HepG2 (cell line): Measurements from ENCODE around the gene SLITRK6. TPM values are rescaled to one million over a fixed set of nuclear protein-coding genes. Genes with fewer than 3 reads are reported as not detected.
A peak's percentile ranks its signal among the peaks of the same experiment; 100 is the strongest.

ENCODE experiments used
- ATAC-seq: fragments of 200-7000 bp; cut with Tn5 transposase; 3 replicates; pipeline ENCODE4 v1.9.1; 2020; ENCODE audit warnings: mild to moderate bottlenecking, moderate library complexity
- BruUV-seq: library from RNA; stranded (reverse); fragments of 400-500 nt; replicated peaks from 2 replicates; lab custom pipeline; 2021; lab: Mats Ljungman, UMichigan
- CTCF ChIA-PET: fragments of 300-600 bp; formaldehyde crosslinking; extraction: SDS; loops from one replicate; lab custom pipeline; 2021; ENCODE audit warnings: low total read pairs, inconsistent platforms, low intra/inter-chr PET ratio; lab: Yijun Ruan, JAX
- POLR2A ChIA-PET: fragments of 350-600 bp; sonication (Branson Sonifier 250); formaldehyde crosslinking; loops from one replicate; lab custom pipeline; 2020; ENCODE audit warnings: antibody characterized with exemption, inconsistent platforms; lab: Yijun Ruan, JAX
- DNase-seq: peaks from one replicate; pipeline ENCODE4 v3.0.0-alpha.2; 2015; ENCODE audit warnings: low spot score
- FAIRE-seq: peaks from 3 replicates; lab custom pipeline; 2011; peaks lifted over from hg19 to GRCh38; lab: Jason Lieb, UNC
- H2AFZ ChIP-seq: one replicate; pipeline ENCODE4 v1.6.1; 2011; ENCODE audit warnings: low read length, inconsistent platforms
- H3K27ac ChIP-seq: fragments of 300-600 bp; 3 replicates; pipeline ENCODE4 v1.8.0; 2011; ENCODE audit warnings: mixed run types, mild to moderate bottlenecking, mixed read lengths, low read length, inconsistent platforms; ENCODE audit not compliant: insufficient read depth; ENCODE audit errors: extremely low read length
- H3K27me3 ChIP-seq, 2 experiments: fragments of 200-600 bp in 1 of 2; 2 replicates in 1 of 2; 3 replicates in 1 of 2; pipeline versions ENCODE4 v1.6.0 to v1.8.0; 2011; ENCODE audit warnings: low read length in 2 of 2, mild to moderate bottlenecking in 2 of 2, moderate library complexity in 2 of 2, inconsistent platforms in 1 of 2; ENCODE audit not compliant: insufficient read depth in 2 of 2, control insufficient read depth in 1 of 2
- H3K36me3 ChIP-seq, 2 experiments: fragments of 200-600 bp in 1 of 2; replicated peaks in 1 of 2; 2 replicates in 1 of 2; 3 replicates in 1 of 2; pipeline versions ENCODE4 v1.5.1 to v1.8.0; 2011; ENCODE audit warnings: low read length in 2 of 2, inconsistent platforms in 1 of 2; ENCODE audit not compliant: insufficient read depth in 2 of 2, control insufficient read depth in 1 of 2
- H3K4me1 ChIP-seq: 2 replicates; pipeline ENCODE4 v1.5.1; 2012; ENCODE audit warnings: low read length, inconsistent platforms; ENCODE audit not compliant: insufficient read depth
- H3K4me2 ChIP-seq: 2 replicates; pipeline ENCODE4 v1.6.0; 2011; ENCODE audit warnings: low read depth, low read length, inconsistent platforms
- H3K4me3 ChIP-seq, 3 experiments: fragments of 200-600 bp in 1 of 3; sonication (generic), shearing (Covaris generic) in 1 of 3; replicated peaks in 1 of 3; 2 replicates each; pipeline ENCODE4 v1.5.1; 2011 to 2016; ENCODE audit warnings: low read length in 3 of 3, inconsistent platforms in 2 of 3, low read depth in 2 of 3, mild to moderate bottlenecking in 2 of 3, control low read depth in 1 of 3, mixed read lengths in 1 of 3; ENCODE audit not compliant: insufficient read depth in 1 of 3
- H3K79me2 ChIP-seq: one replicate; pipeline ENCODE4 v1.6.1; 2011; ENCODE audit warnings: low read length, inconsistent platforms; ENCODE audit not compliant: insufficient read depth
- H3K9ac ChIP-seq: 2 replicates; pipeline ENCODE4 v1.6.0; 2011; ENCODE audit warnings: mild to moderate bottlenecking, low read depth, low read length, inconsistent platforms; ENCODE audit not compliant: insufficient read depth
- H3K9me3 ChIP-seq: 2 replicates; pipeline ENCODE4 v1.5.1; 2012; ENCODE audit warnings: mild to moderate bottlenecking, low read length
- H4K20me1 ChIP-seq: 2 replicates; pipeline ENCODE4 v1.6.0; 2011; ENCODE audit warnings: inconsistent platforms, mild to moderate bottlenecking, low read length, moderate library complexity; ENCODE audit not compliant: insufficient read depth
- CCAR2 ChIP-seq: fragments of 200-400 bp; formaldehyde crosslinking; optimal IDR thresholded peaks from 2 replicates; pipeline ENCODE3; 2018; ENCODE audit warnings: low read depth, mild to moderate bottlenecking, low read length, moderate library complexity
- IRF2 ChIP-seq: IDR thresholded peaks from 2 replicates; pipeline ENCODE4 v1.6.1; 2018; ENCODE audit warnings: missing genetic modification reagents, missing compliant biosample characterization
- MTF1 ChIP-seq: sonication (generic); formaldehyde crosslinking; IDR thresholded peaks from 2 replicates; pipeline ENCODE4 v1.5.0; 2020; ENCODE audit warnings: missing genetic modification reagents
- NFE2L1 ChIP-seq: sonication (generic); formaldehyde crosslinking; IDR thresholded peaks from 2 replicates; pipeline ENCODE4 v1.4.0; 2020; ENCODE audit warnings: missing genetic modification reagents, mild to moderate bottlenecking, borderline replicate concordance
- NR3C1 ChIP-seq: sonication (generic); formaldehyde crosslinking; IDR thresholded peaks from 2 replicates; pipeline ENCODE4 v1.4.0; 2020; ENCODE audit warnings: missing genetic modification reagents
- ZNF451 ChIP-seq: sonication (generic); formaldehyde crosslinking; IDR thresholded peaks from 2 replicates; pipeline ENCODE4 v1.5.0; 2020; ENCODE audit warnings: mild to moderate bottlenecking, missing genetic modification reagents
- ZNF510 ChIP-seq: sonication (generic); formaldehyde crosslinking; IDR thresholded peaks from 2 replicates; pipeline ENCODE4 v1.4.0; 2020; ENCODE audit warnings: low read depth, mild to moderate bottlenecking, missing genetic modification reagents
- WGBS: methylation state at CpG from one replicate; pipeline ENCODE4 v1.1.6; 2017; ENCODE audit warnings: low lambda C conversion rate; 5-methylcytosine and 5-hydroxymethylcytosine counted together
- in situ Hi-C: cut with HindIII; loops from 2 replicates; pipeline ENCODE4 v1.10.0; 2017; ENCODE audit warnings: low pct_unique_long_range_greater_than_20kb; ENCODE audit not compliant: extremely low pct_ligation_motif_present
- intact Hi-C: fragments of 100-400 bp; cut with micrococcal nuclease; formaldehyde crosslinking; loops from one replicate; pipeline ENCODE4 v1.10.0; 2022; ENCODE audit not compliant: unreplicated experiment
- polyA plus RNA-seq, 8 experiments: library from polyadenylated mRNA; depleted of rRNA in 3 of 8; stranded (reverse) in 7 of 8; unstranded in 1 of 8; fragments of >200 nt; fragmentation: Illumina TruSeq in 4 of 8; extraction: Trizol in 4 of 8; gene quantifications; 2 replicates each; pipeline versions ENCODE4 v1.2.1 to v1.2.3, GENCODE V29; 2011 to 2016; ENCODE audit warnings: low read depth in 4 of 8, missing spikeins in 1 of 8, mixed read lengths in 1 of 8; ENCODE audit not compliant: insufficient read depth in 1 of 8
- total RNA-seq, 5 experiments: library from RNA; depleted of rRNA; stranded (reverse); fragments of >200 nt; fragmentation: Illumina TruSeq; extraction: Trizol; gene quantifications; 2 replicates each; pipeline ENCODE4 v1.2.3, GENCODE V29; 2016; ENCODE audit warnings: low read depth in 1 of 5
- TF ChIP-seq, protein P1 (sequence below): sonication (generic); formaldehyde crosslinking; IDR thresholded peaks from 2 replicates; pipeline ENCODE4 v1.5.0; 2020; ENCODE audit warnings: mild to moderate bottlenecking, missing genetic modification reagents, moderate library complexity
- TF ChIP-seq, protein P2 (sequence below): sonication (generic); formaldehyde crosslinking; IDR thresholded peaks from 2 replicates; pipeline ENCODE4 v1.9.0; 2022; ENCODE audit warnings: low read depth, missing genetic modification reagents
- TF ChIP-seq, protein P3 (sequence below): sonication (generic); formaldehyde crosslinking; IDR thresholded peaks from 2 replicates; pipeline ENCODE4 v1.4.0; 2020; ENCODE audit warnings: missing genetic modification reagents

Gene SLITRK6
- total and polyA plus RNA-seq, 2 of the 13 experiments (the other 11 are each of a cell fraction or from before 2014, with no cell fraction given), result not detected

DNA sequence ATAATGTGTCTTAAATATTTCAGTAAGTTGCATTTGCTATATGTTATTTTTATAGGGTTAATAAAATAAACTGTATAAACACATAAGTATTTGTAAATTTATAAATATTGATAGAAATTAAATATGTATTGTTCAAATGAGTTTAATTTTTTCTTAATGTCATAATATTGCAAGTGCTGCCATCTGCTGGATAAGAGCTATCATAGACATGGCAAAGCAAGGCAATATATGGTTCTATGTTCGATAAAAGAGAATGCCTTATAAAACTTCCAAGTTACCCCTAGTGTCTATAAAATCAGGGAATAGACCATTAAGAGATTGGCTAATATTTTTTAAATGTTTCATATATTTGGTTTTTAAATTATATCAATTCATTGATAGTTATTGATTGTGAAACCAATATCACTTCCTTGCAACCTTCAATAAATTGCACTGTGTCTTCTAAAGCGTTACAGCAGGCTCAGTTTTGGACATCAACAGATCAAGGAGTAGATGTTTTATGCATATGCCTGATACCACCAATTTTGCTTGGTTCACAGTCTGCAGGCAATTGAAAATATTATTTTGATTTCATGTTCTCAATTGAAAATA, 29.0 kb upstream of the SLITRK6 start:
- intact Hi-C loops (loop anchor here (1.0 to 5.0 kb wide), 2 partner anchors 911 to 932 kb away; no protein-coding TSS in a partner anchor), in situ Hi-C loops (no loop called here)
- ATAC-seq, result no peak
- Histone ChIP-seq H3K27ac (no peak overlapping the region), H3K4me1 (no peaks in the 10 kb centered on the region), H3K4me3 (no peak overlapping the region), H3K27me3 (no peaks in the 10 kb centered on the region), H3K79me2 (no peaks in the 10 kb centered on the region), H3K36me3 (no peaks in the 10 kb centered on the region), H3K4me2 (no peak overlapping the region), H2AFZ (no peak overlapping the region), H3K9me3 (no peaks in the 10 kb centered on the region), H3K9ac (no peak overlapping the region), H4K20me1 (no peaks in the 10 kb centered on the region)
- BruUV-seq, result no TSS peak
- peak; percentile 6 for DNase-seq
- CTCF ChIA-PET, result interaction anchor here (0.7 to 2.5 kb wide), 2 partner anchors 911 to 932 kb away, joined by 3 to 21 read pairs; no protein-coding TSS in a partner anchor
- no peak for FAIRE-seq
- TF ChIP-seq, protein P1, sequence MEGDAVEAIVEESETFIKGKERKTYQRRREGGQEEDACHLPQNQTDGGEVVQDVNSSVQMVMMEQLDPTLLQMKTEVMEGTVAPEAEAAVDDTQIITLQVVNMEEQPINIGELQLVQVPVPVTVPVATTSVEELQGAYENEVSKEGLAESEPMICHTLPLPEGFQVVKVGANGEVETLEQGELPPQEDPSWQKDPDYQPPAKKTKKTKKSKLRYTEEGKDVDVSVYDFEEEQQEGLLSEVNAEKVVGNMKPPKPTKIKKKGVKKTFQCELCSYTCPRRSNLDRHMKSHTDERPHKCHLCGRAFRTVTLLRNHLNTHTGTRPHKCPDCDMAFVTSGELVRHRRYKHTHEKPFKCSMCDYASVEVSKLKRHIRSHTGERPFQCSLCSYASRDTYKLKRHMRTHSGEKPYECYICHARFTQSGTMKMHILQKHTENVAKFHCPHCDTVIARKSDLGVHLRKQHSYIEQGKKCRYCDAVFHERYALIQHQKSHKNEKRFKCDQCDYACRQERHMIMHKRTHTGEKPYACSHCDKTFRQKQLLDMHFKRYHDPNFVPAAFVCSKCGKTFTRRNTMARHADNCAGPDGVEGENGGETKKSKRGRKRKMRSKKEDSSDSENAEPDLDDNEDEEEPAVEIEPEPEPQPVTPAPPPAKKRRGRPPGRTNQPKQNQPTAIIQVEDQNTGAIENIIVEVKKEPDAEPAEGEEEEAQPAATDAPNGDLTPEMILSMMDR (CRISPR knock-in tag), result peak; percentile 34
- TF ChIP-seq, protein P2, sequence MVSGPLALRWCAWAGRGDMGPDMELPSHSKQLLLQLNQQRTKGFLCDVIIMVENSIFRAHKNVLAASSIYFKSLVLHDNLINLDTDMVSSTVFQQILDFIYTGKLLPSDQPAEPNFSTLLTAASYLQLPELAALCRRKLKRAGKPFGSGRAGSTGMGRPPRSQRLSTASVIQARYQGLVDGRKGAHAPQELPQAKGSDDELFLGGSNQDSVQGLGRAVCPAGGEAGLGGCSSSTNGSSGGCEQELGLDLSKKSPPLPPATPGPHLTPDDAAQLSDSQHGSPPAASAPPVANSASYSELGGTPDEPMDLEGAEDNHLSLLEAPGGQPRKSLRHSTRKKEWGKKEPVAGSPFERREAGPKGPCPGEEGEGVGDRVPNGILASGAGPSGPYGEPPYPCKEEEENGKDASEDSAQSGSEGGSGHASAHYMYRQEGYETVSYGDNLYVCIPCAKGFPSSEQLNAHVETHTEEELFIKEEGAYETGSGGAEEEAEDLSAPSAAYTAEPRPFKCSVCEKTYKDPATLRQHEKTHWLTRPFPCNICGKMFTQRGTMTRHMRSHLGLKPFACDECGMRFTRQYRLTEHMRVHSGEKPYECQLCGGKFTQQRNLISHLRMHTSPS, result no peak
- 3% methylated on average over 2 of the region's 2 CpGs for WGBS
- POLR2A ChIA-PET, result no interaction called here

DNA sequence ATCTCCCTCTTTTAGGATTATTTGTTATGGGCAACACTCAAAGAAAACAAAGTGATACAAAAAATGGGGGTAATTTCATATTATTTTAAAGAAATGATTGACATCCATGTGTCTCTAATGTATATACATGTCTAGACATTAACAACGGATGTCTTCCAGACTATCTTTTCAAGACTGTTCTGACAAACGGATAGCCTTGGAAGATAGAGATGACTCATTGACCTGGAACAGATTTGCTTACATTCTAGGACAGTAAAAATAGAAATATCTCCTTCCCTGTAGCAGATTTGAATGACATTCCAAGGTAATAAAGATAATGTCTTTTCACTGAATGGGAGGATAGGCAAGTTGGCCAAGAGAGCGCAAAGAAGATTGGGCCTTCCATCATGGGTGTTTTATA, 26.2 kb upstream of the SLITRK6 start:
- H3K79me2 ChIP-seq, result no peaks in the 10 kb centered on the region
- no peaks in the 10 kb centered on the region for H3K36me3 ChIP-seq
- H3K4me1 ChIP-seq, result no peaks in the 10 kb centered on the region
- no peak overlapping the region for H2AFZ ChIP-seq
- no peaks in the 10 kb centered on the region for H4K20me1 ChIP-seq
- in situ Hi-C loops (no loop called here), intact Hi-C loops (loop anchor here (5.0 kb wide), 1 partner anchor 908 kb away; no protein-coding TSS in a partner anchor)
- FAIRE-seq (no peak), ATAC-seq (no peak), DNase-seq (no peak)
- ChIA-PET POLR2A (no interaction called here), CTCF (no interaction called here)
- H3K27ac ChIP-seq, result no peak overlapping the region
- H3K27me3 ChIP-seq, result no peaks in the 10 kb centered on the region; a peak in 1 of 5 replicates
- 43% methylated on average over 3 of the region's 3 CpGs for WGBS
- H3K4me2 ChIP-seq, result no peak overlapping the region
- no peaks in the 10 kb centered on the region for H3K9me3 ChIP-seq
- no peak for TF ChIP-seq NFE2L1
- TF ChIP-seq MTF1, result no peak
- TF ChIP-seq ZNF510, result no peak
- TF ChIP-seq ZNF451, result no peak
- TF ChIP-seq NR3C1 (CRISPR knock-in tag), result no peak
- TF ChIP-seq, protein P3, sequence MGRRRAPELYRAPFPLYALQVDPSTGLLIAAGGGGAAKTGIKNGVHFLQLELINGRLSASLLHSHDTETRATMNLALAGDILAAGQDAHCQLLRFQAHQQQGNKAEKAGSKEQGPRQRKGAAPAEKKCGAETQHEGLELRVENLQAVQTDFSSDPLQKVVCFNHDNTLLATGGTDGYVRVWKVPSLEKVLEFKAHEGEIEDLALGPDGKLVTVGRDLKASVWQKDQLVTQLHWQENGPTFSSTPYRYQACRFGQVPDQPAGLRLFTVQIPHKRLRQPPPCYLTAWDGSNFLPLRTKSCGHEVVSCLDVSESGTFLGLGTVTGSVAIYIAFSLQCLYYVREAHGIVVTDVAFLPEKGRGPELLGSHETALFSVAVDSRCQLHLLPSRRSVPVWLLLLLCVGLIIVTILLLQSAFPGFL, result no peak
- TF ChIP-seq IRF2 (CRISPR knock-in tag), result no peak
- TF ChIP-seq CCAR2, result no peak
- no peak overlapping the region for H3K4me3 ChIP-seq
- no peak overlapping the region for H3K9ac ChIP-seq
- no TSS peak for BruUV-seq
